ENCODE results near the gene G2E3.
A peak's percentile ranks its signal among the peaks of the same experiment; 100 is the strongest.

G2E3 gene

GRCh38 chr14:30525833-30526232, 33.1 kb upstream of the G2E3 start:
- DNase-seq (ENCODE audit: low read depth, low spot score): peak; percentile 1
- in situ Hi-C loops (cut with HindIII; ENCODE audit: low sequenced_read_pairs): no loop called here
- no peak for TF ChIP-seq CTCF (IDR thresholded peaks at IDR 0.05; ENCODE audit: low read depth, low read length)
- H3K4me3 ChIP-seq (ENCODE audit: low read depth, low read length): no peak overlapping the region

GRCh38 chr14:30527196-30527595, 31.8 kb upstream of the G2E3 start:
- no peak for TF ChIP-seq CTCF (IDR thresholded peaks at IDR 0.05; ENCODE audit: low read depth, low read length)
- no peak overlapping the region for H3K4me3 ChIP-seq (ENCODE audit: low read depth, low read length)
- in situ Hi-C loops (cut with HindIII; ENCODE audit: low sequenced_read_pairs): no loop called here
- DNase-seq (ENCODE audit: low read depth, low spot score): no peak

- DNase-seq (ENCODE audit: low read depth, low spot score): no peak
- in situ Hi-C loops (cut with HindIII; ENCODE audit: low sequenced_read_pairs): no loop called here
- TF ChIP-seq CTCF (IDR thresholded peaks at IDR 0.05; ENCODE audit: low read depth, low read length): no peak
- H3K4me3 ChIP-seq (ENCODE audit: low read depth, low read length): no peak overlapping the region
Measured at GRCh38 chr14:30528119-30528518, 30.8 kb upstream of the G2E3 start.

GRCh38 chr14:30528778-30529642, 29.9 kb upstream of the G2E3 start:
- no peak overlapping the region for H3K4me3 ChIP-seq (ENCODE audit: low read depth, low read length)
- in situ Hi-C loops (cut with HindIII; ENCODE audit: low sequenced_read_pairs): no loop called here
- no peak for DNase-seq (ENCODE audit: low read depth, low spot score)
- no peak for TF ChIP-seq CTCF (IDR thresholded peaks at IDR 0.05; ENCODE audit: low read depth, low read length)

GRCh38 chr14:30532264-30532663, 26.7 kb upstream of the G2E3 start:
- no peak overlapping the region for H3K4me3 ChIP-seq (ENCODE audit: low read depth, low read length)
- DNase-seq (ENCODE audit: low read depth, low spot score): no peak
- in situ Hi-C loops (cut with HindIII; ENCODE audit: low sequenced_read_pairs): no loop called here
- TF ChIP-seq CTCF (IDR thresholded peaks at IDR 0.05; ENCODE audit: low read depth, low read length): no peak

GRCh38 chr14:30533126-30533525, 25.8 kb upstream of the G2E3 start:
- in situ Hi-C loops (cut with HindIII; ENCODE audit: low sequenced_read_pairs): no loop called here
- no peak overlapping the region for H3K4me3 ChIP-seq (ENCODE audit: low read depth, low read length)
- no peak for TF ChIP-seq CTCF (IDR thresholded peaks at IDR 0.05; ENCODE audit: low read depth, low read length)
- DNase-seq (ENCODE audit: low read depth, low spot score): no peak

All from astrocyte of the spinal cord (primary cell).